HepG2 (cell line): ENCODE results near the gene CDH23. TPM values are rescaled to one million over a fixed set of nuclear protein-coding genes. Genes with fewer than 3 reads are reported as not detected.

Experiments used
- ATAC-seq: fragments of 200-7000 bp; cut with Tn5 transposase; 3 replicates; pipeline ENCODE4 v1.9.1; 2020; ENCODE audit warnings: mild to moderate bottlenecking, moderate library complexity
- BruUV-seq: library from RNA; stranded (reverse); fragments of 400-500 nt; replicated peaks from 2 replicates; lab custom pipeline; 2021; lab: Mats Ljungman, UMichigan
- CTCF ChIA-PET: fragments of 300-600 bp; formaldehyde crosslinking; extraction: SDS; loops from one replicate; lab custom pipeline; 2021; ENCODE audit warnings: low total read pairs, inconsistent platforms, low intra/inter-chr PET ratio; lab: Yijun Ruan, JAX
- POLR2A ChIA-PET: fragments of 350-600 bp; sonication (Branson Sonifier 250); formaldehyde crosslinking; loops from one replicate; lab custom pipeline; 2020; ENCODE audit warnings: antibody characterized with exemption, inconsistent platforms; lab: Yijun Ruan, JAX
- DNase-seq: peaks from one replicate; pipeline ENCODE4 v3.0.0-alpha.2; 2015; ENCODE audit warnings: low spot score
- FAIRE-seq: peaks from 3 replicates; lab custom pipeline; 2011; peaks lifted over from hg19 to GRCh38; lab: Jason Lieb, UNC
- H2AFZ ChIP-seq: one replicate; pipeline ENCODE4 v1.6.1; 2011; ENCODE audit warnings: low read length, inconsistent platforms
- H3K27ac ChIP-seq: fragments of 300-600 bp; 3 replicates; pipeline ENCODE4 v1.8.0; 2011; ENCODE audit warnings: mixed run types, mild to moderate bottlenecking, mixed read lengths, low read length, inconsistent platforms; ENCODE audit not compliant: insufficient read depth; ENCODE audit errors: extremely low read length
- H3K27me3 ChIP-seq, 2 experiments: fragments of 200-600 bp in 1 of 2; 2 replicates in 1 of 2; 3 replicates in 1 of 2; pipeline versions ENCODE4 v1.6.0 to v1.8.0; 2011; ENCODE audit warnings: low read length in 2 of 2, mild to moderate bottlenecking in 2 of 2, moderate library complexity in 2 of 2, inconsistent platforms in 1 of 2; ENCODE audit not compliant: insufficient read depth in 2 of 2, control insufficient read depth in 1 of 2
- H3K36me3 ChIP-seq, 2 experiments: fragments of 200-600 bp in 1 of 2; replicated peaks in 1 of 2; 2 replicates in 1 of 2; 3 replicates in 1 of 2; pipeline versions ENCODE4 v1.5.1 to v1.8.0; 2011; ENCODE audit warnings: low read length in 2 of 2, inconsistent platforms in 1 of 2; ENCODE audit not compliant: insufficient read depth in 2 of 2, control insufficient read depth in 1 of 2
- H3K4me1 ChIP-seq: 2 replicates; pipeline ENCODE4 v1.5.1; 2012; ENCODE audit warnings: low read length, inconsistent platforms; ENCODE audit not compliant: insufficient read depth
- H3K4me2 ChIP-seq: 2 replicates; pipeline ENCODE4 v1.6.0; 2011; ENCODE audit warnings: low read depth, low read length, inconsistent platforms
- H3K4me3 ChIP-seq, 3 experiments: fragments of 200-600 bp in 1 of 3; sonication (generic), shearing (Covaris generic) in 1 of 3; replicated peaks in 1 of 3; 2 replicates each; pipeline ENCODE4 v1.5.1; 2011 to 2016; ENCODE audit warnings: low read length in 3 of 3, inconsistent platforms in 2 of 3, low read depth in 2 of 3, mild to moderate bottlenecking in 2 of 3, control low read depth in 1 of 3, mixed read lengths in 1 of 3; ENCODE audit not compliant: insufficient read depth in 1 of 3
- H3K79me2 ChIP-seq: one replicate; pipeline ENCODE4 v1.6.1; 2011; ENCODE audit warnings: low read length, inconsistent platforms; ENCODE audit not compliant: insufficient read depth
- H3K9ac ChIP-seq: 2 replicates; pipeline ENCODE4 v1.6.0; 2011; ENCODE audit warnings: mild to moderate bottlenecking, low read depth, low read length, inconsistent platforms; ENCODE audit not compliant: insufficient read depth
- H3K9me3 ChIP-seq: 2 replicates; pipeline ENCODE4 v1.5.1; 2012; ENCODE audit warnings: mild to moderate bottlenecking, low read length
- H4K20me1 ChIP-seq: 2 replicates; pipeline ENCODE4 v1.6.0; 2011; ENCODE audit warnings: inconsistent platforms, mild to moderate bottlenecking, low read length, moderate library complexity; ENCODE audit not compliant: insufficient read depth
- ARNTL ChIP-seq: sonication (generic); formaldehyde crosslinking; IDR thresholded peaks from 2 replicates; pipeline ENCODE4 v1.4.0; 2020; ENCODE audit warnings: mild to moderate bottlenecking, missing genetic modification reagents
- DNMT3B ChIP-seq: conservative IDR thresholded peaks from 2 replicates; pipeline ENCODE4 v1.6.1; 2016; ENCODE audit warnings: missing biosample characterization, control low read depth
- EZH2 ChIP-seq: conservative IDR thresholded peaks from 2 replicates; pipeline ENCODE4 v1.6.1; 2012; ENCODE audit warnings: mild to moderate bottlenecking, low read depth, low read length, moderate library complexity
- MAF1 ChIP-seq: sonication (generic); formaldehyde crosslinking; IDR thresholded peaks from 2 replicates; pipeline ENCODE4 v1.5.0; 2020; ENCODE audit warnings: missing genetic modification reagents, borderline replicate concordance
- PTBP1 ChIP-seq: fragments of 200-400 bp; formaldehyde crosslinking; IDR thresholded peaks from 2 replicates; pipeline ENCODE4 v1.6.1; 2018; ENCODE audit warnings: low read length, low read depth; ENCODE audit not compliant: poor library complexity, severe bottlenecking
- RORA ChIP-seq: sonication (generic); formaldehyde crosslinking; IDR thresholded peaks from 2 replicates; pipeline ENCODE4 v1.5.0; 2020; ENCODE audit warnings: mild to moderate bottlenecking, missing genetic modification reagents, moderate library complexity
- RXRB ChIP-seq: IDR thresholded peaks from 2 replicates; pipeline ENCODE4 v1.6.1; 2016; ENCODE audit warnings: borderline replicate concordance, missing genetic modification reagents, missing compliant biosample characterization
- SNAPC2 ChIP-seq: sonication (generic); formaldehyde crosslinking; IDR thresholded peaks from 2 replicates; pipeline ENCODE4 v1.8.1; 2022; ENCODE audit warnings: mild to moderate bottlenecking, missing genetic modification reagents
- SP2 ChIP-seq: sonication (generic); formaldehyde crosslinking; IDR thresholded peaks from 2 replicates; pipeline ENCODE4 v1.5.1; 2020; ENCODE audit warnings: mild to moderate bottlenecking, missing genetic modification reagents
- TGIF2 ChIP-seq: IDR thresholded peaks from 2 replicates; pipeline ENCODE4 v1.6.1; 2016; ENCODE audit warnings: control low read depth, missing compliant biosample characterization
- TP53 ChIP-seq: sonication (generic); formaldehyde crosslinking; conservative IDR thresholded peaks from 2 replicates; pipeline ENCODE4 v1.4.0; 2020; ENCODE audit warnings: missing genetic modification reagents
- XBP1 ChIP-seq: sonication (generic); formaldehyde crosslinking; IDR thresholded peaks from 2 replicates; pipeline ENCODE4 v1.5.0; 2020; ENCODE audit warnings: missing genetic modification reagents
- ZNF251 ChIP-seq: sonication (generic); formaldehyde crosslinking; IDR thresholded peaks from 2 replicates; pipeline ENCODE4 v1.9.0; 2021; ENCODE audit warnings: mild to moderate bottlenecking, missing genetic modification reagents
- ZNF563 ChIP-seq: sonication (generic); formaldehyde crosslinking; IDR thresholded peaks from 2 replicates; pipeline ENCODE4 v1.8.0; 2022; ENCODE audit warnings: mild to moderate bottlenecking, moderate library complexity, missing genetic modification reagents
- ZNF589 ChIP-seq: sonication (generic); formaldehyde crosslinking; conservative IDR thresholded peaks from 2 replicates; pipeline ENCODE4 v1.8.0; 2022; ENCODE audit warnings: mild to moderate bottlenecking, moderate library complexity, missing genetic modification reagents
- ZNF747 ChIP-seq: sonication (generic); formaldehyde crosslinking; IDR thresholded peaks from 2 replicates; pipeline ENCODE4 v1.8.1; 2023; ENCODE audit warnings: missing genetic modification reagents, mild to moderate bottlenecking, borderline replicate concordance
- ZNF850 ChIP-seq: sonication (generic); formaldehyde crosslinking; conservative IDR thresholded peaks from 2 replicates; pipeline ENCODE4 v1.9.0; 2021; ENCODE audit warnings: mild to moderate bottlenecking, missing genetic modification reagents
- ZSCAN9 ChIP-seq: IDR thresholded peaks from 2 replicates; pipeline ENCODE4 v1.6.1; 2016; ENCODE audit warnings: borderline replicate concordance
- WGBS: methylation state at CpG from one replicate; pipeline ENCODE4 v1.1.6; 2017; ENCODE audit warnings: low lambda C conversion rate; 5-methylcytosine and 5-hydroxymethylcytosine counted together
- in situ Hi-C: cut with HindIII; loops from 2 replicates; pipeline ENCODE4 v1.10.0; 2017; ENCODE audit warnings: low pct_unique_long_range_greater_than_20kb; ENCODE audit not compliant: extremely low pct_ligation_motif_present
- intact Hi-C: fragments of 100-400 bp; cut with micrococcal nuclease; formaldehyde crosslinking; loops from one replicate; pipeline ENCODE4 v1.10.0; 2022; ENCODE audit not compliant: unreplicated experiment
- polyA plus RNA-seq, 8 experiments: library from polyadenylated mRNA; depleted of rRNA in 3 of 8; stranded (reverse) in 7 of 8; unstranded in 1 of 8; fragments of >200 nt; fragmentation: Illumina TruSeq in 4 of 8; extraction: Trizol in 4 of 8; gene quantifications; 2 replicates each; pipeline versions ENCODE4 v1.2.1 to v1.2.3, GENCODE V29; 2011 to 2016; ENCODE audit warnings: low read depth in 4 of 8, missing spikeins in 1 of 8, mixed read lengths in 1 of 8; ENCODE audit not compliant: insufficient read depth in 1 of 8
- total RNA-seq, 5 experiments: library from RNA; depleted of rRNA; stranded (reverse); fragments of >200 nt; fragmentation: Illumina TruSeq; extraction: Trizol; gene quantifications; 2 replicates each; pipeline ENCODE4 v1.2.3, GENCODE V29; 2016; ENCODE audit warnings: low read depth in 1 of 5
- TF ChIP-seq, protein P1 (sequence below): sonication (generic); formaldehyde crosslinking; IDR thresholded peaks from 2 replicates; pipeline ENCODE4 v1.5.1; 2020; ENCODE audit warnings: missing genetic modification reagents, mild to moderate bottlenecking, borderline replicate concordance

CDH23 gene
- total and polyA plus RNA-seq, 2 of the 13 experiments (the other 11 are each of a cell fraction or from before 2014, with no cell fraction given) = 0.13 TPM; not detected in 1

DNA sequence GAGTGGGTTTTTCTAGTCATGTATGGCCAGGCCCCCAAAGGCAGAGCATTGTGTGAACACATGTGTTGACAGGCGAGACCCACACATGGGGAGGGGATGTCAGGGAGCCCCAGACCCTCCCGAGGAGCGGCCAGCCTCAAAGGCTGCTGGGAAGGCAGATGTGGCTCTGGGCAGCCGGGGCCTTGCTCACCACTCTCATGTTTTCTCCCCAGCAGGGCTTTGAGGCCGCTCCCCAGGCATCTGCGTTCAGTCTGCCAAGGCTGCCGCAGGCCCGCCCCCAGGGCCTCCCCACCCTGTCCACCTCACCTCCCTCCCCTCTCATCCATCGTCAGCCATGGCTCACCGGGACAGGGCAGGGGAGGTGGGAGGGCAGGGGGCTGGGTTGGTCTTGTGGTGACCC lies 393.2 kb downstream of the CDH23 start:
- H3K36me3 ChIP-seq = no peaks in the 10 kb centered on the region
- ChIA-PET CTCF (no interaction called here), POLR2A (no interaction called here)
- H3K79me2 ChIP-seq = no peaks in the 10 kb centered on the region
- no peak for ATAC-seq
- H3K27me3 ChIP-seq = peaks cover 2 to 37% of the 10 kb centered on the region in 2 experiments; a peak in 3 of 5 replicates
- no peaks in the 10 kb centered on the region for H3K4me1 ChIP-seq
- H3K27ac ChIP-seq = no peak overlapping the region
- TF ChIP-seq ZNF747 (no peak), TP53 (CRISPR knock-in tag) (no peak), ZNF589 (no peak), DNMT3B (CRISPR knock-in tag) (no peak), ZNF850 (no peak), ZSCAN9 (CRISPR knock-in tag) (no peak), RXRB (no peak), RORA (CRISPR knock-in tag) (no peak), ZNF251 (CRISPR knock-in tag) (no peak), SNAPC2 (CRISPR knock-in tag) (no peak), SP2 (CRISPR knock-in tag) (no peak), TGIF2 (no peak), MAF1 (CRISPR knock-in tag) (no peak), EZH2 (no peak), XBP1 (CRISPR knock-in tag) (no peak), ZNF563 (CRISPR knock-in tag) (no peak), PTBP1 (no peak), ARNTL (no peak)
- TF ChIP-seq, protein P1, sequence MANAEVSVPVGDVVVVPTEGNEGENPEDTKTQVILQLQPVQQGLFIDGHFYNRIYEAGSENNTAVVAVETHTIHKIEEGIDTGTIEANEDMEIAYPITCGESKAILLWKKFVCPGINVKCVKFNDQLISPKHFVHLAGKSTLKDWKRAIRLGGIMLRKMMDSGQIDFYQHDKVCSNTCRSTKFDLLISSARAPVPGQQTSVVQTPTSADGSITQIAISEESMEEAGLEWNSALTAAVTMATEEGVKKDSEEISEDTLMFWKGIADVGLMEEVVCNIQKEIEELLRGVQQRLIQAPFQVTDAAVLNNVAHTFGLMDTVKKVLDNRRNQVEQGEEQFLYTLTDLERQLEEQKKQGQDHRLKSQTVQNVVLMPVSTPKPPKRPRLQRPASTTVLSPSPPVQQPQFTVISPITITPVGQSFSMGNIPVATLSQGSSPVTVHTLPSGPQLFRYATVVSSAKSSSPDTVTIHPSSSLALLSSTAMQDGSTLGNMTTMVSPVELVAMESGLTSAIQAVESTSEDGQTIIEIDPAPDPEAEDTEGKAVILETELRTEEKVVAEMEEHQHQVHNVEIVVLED = no peak
- TF ChIP-seq, all 625 proteins: peak for 0
- DNase-seq (no peak), FAIRE-seq (no peak)
- H3K4me2 ChIP-seq = no peak overlapping the region
- no peaks in the 10 kb centered on the region for H3K9me3 ChIP-seq
- no peaks in the 10 kb centered on the region for H4K20me1 ChIP-seq
- intact Hi-C loops (no loop called here), in situ Hi-C loops (no loop called here)
- BruUV-seq = no TSS peak
- no peak overlapping the region for H3K9ac ChIP-seq
- no peak overlapping the region for H3K4me3 ChIP-seq
- H2AFZ ChIP-seq = no peak overlapping the region
- 13% methylated on average over 4 of the region's 10 CpGs for WGBS
